Right renal cortex interstitium (tissue), 3 donors: ENCODE measurements around the gene POC1B. TPM values are rescaled to one million over a fixed set of nuclear protein-coding genes. Genes with fewer than 3 reads are reported as not detected.

Source experiments
- polyA plus RNA-seq, 3 donors: library from polyadenylated mRNA; unstranded; fragments of 120-200 nt; gene quantifications; one replicate each; pipeline ENCODE4 v1.2.1, GENCODE V29; 2013; ENCODE audit not compliant: insufficient read length in 3 of 3

POC1B gene
- polyA plus RNA-seq, 3 donors = 20.5 to 22.5 (median 21.3) TPM

Other genes with a start within 250 kb of the POC1B start
- 10 to 100 TPM; 85.8 to 94.2 (median 87.2) TPM for gene DUSP6, start 173.5 kb downstream of the POC1B start, polyA plus RNA-seq
- gene GALNT4, start 1.3 kb downstream of the POC1B start, polyA plus RNA-seq = 10 to 100 TPM in 1 of 3 donors, 1 to 10 TPM in 2; 8.6 to 10.0 (median 9.9) TPM
- gene ATP2B1, start 182.8 kb upstream of the POC1B start, polyA plus RNA-seq = 100 to 1,000 TPM in 2 of 3 donors, 10 to 100 TPM in 1; 96.6 to 123 (median 100) TPM